GM21619 (cell line): ENCODE measurements around the gene LRRC8D.

Experiments used
- ATAC-seq: cut with Tn5 transposase; IDR thresholded peaks from one replicate; pipeline ENCODE4 v1.9.1; 2021; ENCODE audit not compliant: unreplicated experiment

LRRC8D gene

DNA sequence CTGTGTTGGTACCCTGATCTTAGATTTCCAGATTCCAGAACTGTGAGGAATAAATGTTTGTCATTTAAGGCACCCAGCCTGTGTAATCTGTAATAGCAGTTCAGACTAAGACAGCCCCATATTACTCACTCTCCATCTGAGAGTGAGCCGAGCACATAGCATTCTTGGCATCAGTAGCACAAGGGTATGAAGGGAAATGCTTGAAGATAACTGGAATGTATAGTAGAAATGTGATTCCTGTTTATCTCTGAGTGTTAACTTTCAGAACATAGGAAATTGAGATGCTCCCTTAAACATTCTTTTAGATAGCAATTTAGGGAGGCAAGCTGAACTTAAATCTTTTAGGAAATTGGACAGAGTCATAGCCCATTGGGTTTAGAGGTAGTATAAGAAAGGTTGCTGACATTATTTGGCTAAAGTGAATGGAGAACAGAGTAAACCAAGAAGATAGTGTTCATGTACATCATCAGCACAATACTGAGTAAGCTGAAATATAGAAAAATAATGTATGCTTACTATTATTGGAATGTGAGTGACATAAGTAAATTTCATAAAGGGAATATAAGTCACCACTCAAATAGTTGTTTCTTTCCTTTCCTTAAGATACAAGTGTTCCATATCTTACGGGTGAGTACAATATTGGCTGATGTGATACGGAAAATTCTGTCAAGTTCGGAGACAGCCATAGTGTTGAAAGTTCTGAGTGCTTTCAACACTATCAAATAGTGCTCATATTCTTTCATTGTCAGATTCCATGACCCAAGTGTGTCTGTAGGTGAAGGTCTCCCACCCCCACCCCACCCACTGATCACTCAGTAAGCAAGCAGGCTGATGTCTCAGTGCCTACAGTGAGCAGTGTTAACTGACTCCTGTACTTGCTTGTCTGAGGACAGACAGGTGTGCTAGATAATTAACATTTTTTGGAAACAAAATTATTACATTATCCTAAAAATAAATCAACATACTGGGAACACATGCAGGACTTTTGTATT, 73.7 kb downstream of the LRRC8D start:
- ATAC-seq = no peak

DNA sequence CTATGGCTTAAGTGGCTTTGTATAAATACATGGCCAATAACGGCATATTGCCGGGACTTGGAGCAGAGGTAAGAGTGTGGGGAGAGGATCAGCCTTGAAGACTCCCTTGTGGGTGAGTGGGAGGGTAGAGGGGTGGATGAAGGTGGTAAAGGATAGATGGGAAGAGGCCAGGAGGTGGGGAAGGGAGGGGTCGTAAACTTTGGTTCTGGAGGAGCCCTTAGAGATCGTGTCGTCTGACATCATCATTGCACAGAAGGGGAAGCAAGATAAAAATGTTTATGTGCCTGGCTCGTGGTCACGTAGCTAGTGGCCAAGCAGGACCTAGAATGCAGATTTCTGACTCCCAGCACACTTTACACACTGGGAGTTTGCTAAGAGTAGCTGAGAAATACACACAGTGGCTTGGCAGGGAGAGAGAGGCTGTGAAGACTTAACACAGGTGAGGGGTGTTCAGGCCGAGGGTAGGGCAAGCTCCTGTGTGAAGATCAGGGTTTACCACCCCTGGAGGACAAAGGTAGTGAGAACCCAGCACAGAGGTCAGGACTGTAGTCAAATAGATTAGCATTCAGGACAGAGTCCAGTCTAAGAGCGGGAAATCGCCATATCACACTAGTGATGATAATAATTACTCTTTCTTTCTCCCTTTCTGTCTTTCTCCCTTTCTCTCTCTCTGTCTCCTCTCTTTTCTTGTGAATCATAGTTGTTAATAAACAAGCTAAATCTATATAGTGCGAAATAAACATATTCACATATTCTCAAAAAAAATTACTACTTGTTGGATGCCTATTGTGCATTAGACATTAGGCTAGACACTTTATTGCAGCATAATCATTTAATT, 75.5 kb downstream of the LRRC8D start:
- no peak for ATAC-seq

GRCh38 chr1:89897347-89898133, 76.7 kb downstream of the LRRC8D start:
- no peak for ATAC-seq

DNA sequence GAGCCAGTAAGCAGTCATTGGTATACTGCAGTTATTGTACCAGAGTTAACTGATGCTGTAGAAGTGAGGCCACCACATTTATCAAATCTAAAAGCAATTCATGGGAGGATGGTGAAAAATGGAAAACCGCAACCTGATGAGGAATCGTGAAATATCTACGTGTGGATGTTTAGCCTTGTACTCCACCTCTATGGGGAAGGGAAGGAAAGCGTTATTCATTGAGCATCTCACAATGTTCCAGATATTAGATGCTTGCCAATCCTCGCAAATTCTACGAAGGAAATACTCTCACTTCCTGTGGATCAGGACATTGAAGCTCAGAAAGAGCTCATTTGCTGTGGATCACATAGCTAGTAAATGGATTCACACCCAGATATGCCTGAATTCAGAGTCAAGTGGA, 77.3 kb downstream of the LRRC8D start:
- ATAC-seq = no peak

- ATAC-seq = no peak
These were observed 78.1 kb downstream of the LRRC8D start for GRCh38 chr1:89898695-89899470.

DNA sequence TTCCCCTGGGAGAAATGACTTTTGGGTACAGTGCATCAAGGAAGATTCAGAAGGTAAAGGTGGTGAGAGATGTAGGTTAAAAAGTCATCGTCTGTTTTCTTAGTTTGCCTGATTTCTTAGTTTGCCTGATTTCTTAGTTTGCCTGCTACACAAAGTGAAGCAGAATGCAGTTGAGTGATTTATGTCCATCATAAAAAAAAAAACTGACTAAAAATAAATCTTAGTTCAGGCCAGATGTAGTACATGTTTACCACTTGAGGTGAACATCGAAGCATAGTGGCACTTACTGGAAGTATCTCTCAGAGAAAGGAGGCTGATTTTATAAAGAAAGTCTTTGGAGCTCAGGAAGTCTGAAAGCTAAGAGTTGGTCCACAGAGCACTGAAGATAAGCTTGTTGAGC, 79.5 kb downstream of the LRRC8D start:
- no peak for ATAC-seq

- ATAC-seq = no peak
These were observed 80.2 kb downstream of the LRRC8D start for GRCh38 chr1:89900791-89901708.

DNA sequence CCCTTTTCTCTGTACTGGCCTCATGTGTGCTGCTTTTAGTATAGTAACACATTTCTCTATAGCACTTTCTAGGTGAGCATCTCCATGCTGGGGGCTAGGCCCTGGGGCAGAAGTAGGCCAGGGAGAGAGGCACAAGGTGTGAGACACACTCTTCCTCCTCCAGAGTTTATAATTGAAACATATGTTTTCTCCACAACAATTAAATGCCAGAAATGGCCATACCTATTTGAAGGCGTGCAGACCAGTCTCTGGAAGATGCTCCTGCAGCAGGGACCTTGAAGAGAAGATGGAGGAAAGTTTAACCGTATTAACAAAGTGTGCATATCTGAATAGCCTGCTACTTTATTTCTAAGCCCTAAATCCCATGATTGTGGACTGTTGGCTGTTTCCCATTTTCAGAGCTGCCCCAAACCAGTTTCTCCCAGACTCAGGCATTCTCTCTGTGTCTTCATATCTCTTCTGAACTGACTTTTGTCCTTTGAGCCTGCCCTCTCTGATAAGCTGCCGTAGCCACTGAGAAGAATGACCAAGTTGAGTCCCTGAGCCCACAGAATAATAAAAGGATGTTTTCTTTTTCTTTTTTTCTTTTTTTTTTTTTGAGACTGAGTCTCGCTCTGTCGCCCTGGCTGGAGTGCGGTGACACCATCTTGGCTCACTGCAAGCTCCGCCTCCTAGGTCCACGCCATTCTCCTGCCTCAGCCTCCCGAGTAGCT, 81.3 kb downstream of the LRRC8D start:
- ATAC-seq = no peak

DNA sequence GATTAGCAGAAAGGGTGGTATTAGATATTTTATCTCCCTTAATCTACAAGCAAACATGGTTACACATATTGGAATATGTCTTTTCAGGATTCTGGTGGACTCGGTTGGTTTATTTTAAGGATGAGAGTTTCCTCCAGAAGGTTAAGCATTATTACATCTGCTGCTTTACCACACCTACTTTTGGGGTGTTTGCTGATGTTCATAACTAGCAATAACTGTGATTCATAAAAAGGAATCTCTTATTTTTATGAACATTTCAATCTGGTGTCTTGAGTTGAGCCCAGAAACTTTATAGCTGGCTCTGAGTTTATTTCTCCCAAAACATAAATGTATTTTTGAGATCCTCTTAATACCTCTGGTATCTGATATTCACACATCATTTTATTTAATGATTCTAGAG, 82.7 kb downstream of the LRRC8D start:
- ATAC-seq = no peak

- ATAC-seq = no peak
These were observed 83.6 kb downstream of the LRRC8D start for GRCh38 chr1:89904219-89904980.

DNA sequence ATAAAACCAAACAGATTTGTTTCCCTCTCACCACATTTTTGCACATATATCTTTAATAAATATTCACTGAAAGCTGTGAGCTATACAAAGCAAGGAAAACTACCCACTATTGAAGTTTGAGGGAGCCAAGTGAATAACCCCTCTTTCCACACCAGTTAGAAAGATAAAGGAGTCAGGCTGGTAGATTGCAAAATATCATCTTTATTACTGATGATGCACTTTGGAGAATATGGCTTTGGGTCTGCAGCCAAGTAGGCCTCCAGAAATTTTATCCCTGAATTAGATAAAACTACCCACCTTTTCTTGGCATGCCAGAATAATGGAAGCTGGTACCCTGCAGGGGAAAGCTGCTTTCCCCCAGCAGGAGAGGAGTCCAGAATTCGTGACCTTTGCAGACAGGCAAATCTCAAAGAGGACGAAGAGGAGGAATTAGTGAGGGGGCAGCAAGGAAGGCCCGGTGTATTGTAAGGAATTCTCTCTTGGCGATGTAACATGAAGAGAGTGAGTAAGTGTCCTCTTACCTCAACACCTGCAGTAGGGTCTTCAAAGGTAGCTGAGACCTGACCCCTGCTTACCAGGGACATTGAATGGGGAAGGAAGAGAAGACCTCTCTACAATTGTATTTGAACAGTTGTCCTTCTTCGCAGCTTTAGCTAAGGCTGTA, 84.7 kb downstream of the LRRC8D start:
- no peak for ATAC-seq

DNA sequence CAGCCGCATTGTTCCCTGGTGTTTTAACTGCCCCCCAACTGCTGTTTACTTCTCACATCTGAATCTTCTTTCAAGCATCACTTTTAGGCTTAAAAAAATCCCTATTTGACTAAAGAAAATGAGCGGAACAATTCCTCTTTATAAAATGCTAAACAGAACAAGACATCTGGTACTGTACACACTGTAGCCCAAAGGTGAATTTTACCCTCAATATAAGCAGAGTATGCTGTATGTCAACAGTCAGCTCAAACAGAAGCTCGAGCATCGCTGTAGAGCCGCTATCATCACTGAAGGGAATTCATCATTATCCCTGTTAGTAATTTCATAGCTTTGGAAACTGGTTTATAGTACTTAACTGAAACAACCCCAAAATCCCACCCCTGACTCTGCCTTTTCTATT, 85.3 kb downstream of the LRRC8D start:
- ATAC-seq = no peak

GRCh38 chr1:89907727-89908212, 86.9 kb downstream of the LRRC8D start:
- no peak for ATAC-seq

DNA sequence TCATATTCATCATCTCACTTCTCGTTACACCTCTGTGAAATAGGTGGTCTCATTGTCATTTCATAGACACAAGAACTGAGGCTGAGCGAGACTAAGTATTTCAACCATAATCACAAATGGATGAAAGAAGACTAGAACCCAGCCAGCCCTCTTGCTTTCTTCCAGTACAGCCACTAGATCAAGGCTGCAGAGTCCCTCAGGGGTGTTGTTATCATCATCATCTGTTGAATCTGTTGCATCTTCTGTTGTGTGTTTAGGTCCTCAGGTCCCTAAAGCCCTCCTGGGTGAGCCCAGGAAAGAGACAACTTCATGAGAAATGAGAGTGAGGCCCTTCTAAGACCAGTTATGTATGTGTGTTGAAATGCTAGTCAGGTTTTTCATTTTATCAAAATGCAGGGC, 87.4 kb downstream of the LRRC8D start:
- ATAC-seq = no peak

GRCh38 chr1:89908672-89909436, 88.0 kb downstream of the LRRC8D start:
- no peak for ATAC-seq

- ATAC-seq = no peak
These were observed 89.4 kb downstream of the LRRC8D start for GRCh38 chr1:89910268-89910667.
